Activated naive CD8-positive, alpha-beta T cell treated with anti-CD3 and anti-CD28 coated beads for 36 hours (primary cell): ENCODE results near the gene MOV10L1. TPM values are rescaled to one million over a fixed set of nuclear protein-coding genes. Genes with fewer than 3 reads are reported as not detected.
A peak's percentile ranks its signal among the peaks of the same experiment; 100 is the strongest.
"Not testable (repeated sequence)": the region's sequence is repeated elsewhere in the genome, so short reads cannot be mapped to it uniquely, and the experiment has no call there.

Source experiments
- DNase-seq: peaks from one replicate; pipeline ENCODE4 v3.0.0; 2021
- H3K27ac Mint-ChIP-seq: one replicate; pipeline ENCODE4 v1.8.0; 2022; ENCODE audit warnings: mild to moderate bottlenecking, moderate library complexity, mixed read lengths
- H3K27me3 Mint-ChIP-seq: one replicate; pipeline ENCODE4 v1.8.0; 2022; ENCODE audit warnings: mild to moderate bottlenecking, mixed read lengths
- H3K36me3 Mint-ChIP-seq: one replicate; pipeline ENCODE4 v1.8.0; 2021; ENCODE audit warnings: mild to moderate bottlenecking, mixed read lengths
- H3K4me1 Mint-ChIP-seq: one replicate; pipeline ENCODE4 v1.8.0; 2021; ENCODE audit warnings: mixed read lengths
- H3K4me3 Mint-ChIP-seq: one replicate; pipeline ENCODE4 v1.8.0; 2022; ENCODE audit warnings: mild to moderate bottlenecking, moderate library complexity, mixed read lengths
- H3K9me3 Mint-ChIP-seq: one replicate; pipeline ENCODE4 v1.8.0; 2022; ENCODE audit warnings: mixed read lengths
- total RNA-seq, 2 experiments: library from RNA; stranded (reverse); gene quantifications; one replicate each; pipeline ENCODE4 v1.2.3, GENCODE V29; 2021

The MOV10L1 gene
- total RNA-seq, 2 experiments from 2014 or later = 0.14 to 0.23 TPM

DNA sequence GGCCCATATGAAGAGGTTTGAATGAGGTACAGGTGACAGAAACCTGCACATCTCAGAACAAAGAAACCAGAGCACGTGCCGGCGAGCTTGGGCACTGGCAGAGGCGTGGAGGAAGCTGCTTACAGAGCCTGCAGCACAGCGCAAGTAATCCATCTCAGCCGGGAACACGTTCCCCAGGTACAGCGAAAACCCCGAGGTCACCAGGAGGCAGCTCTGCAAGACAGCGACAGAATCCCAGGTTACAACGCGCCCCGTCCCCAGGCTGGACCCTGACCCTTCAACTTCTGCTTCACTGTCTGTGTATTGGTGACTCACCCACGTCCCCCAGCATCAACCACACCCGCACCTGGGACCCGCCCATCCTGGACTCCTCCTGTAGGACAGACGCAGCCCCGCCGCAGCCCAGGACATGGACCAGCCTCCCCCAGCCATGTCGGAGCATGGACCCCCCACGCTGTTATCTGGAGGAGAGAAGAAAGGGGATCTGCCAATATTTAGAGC lies 6.8 kb upstream of the MOV10L1 start:
- DNase-seq = no peak
- peaks cover 5% of the 10 kb centered on the region for H3K4me1 Mint-ChIP-seq
- H3K9me3 Mint-ChIP-seq = peaks cover 12% of the 10 kb centered on the region
- H3K4me3 Mint-ChIP-seq = no peak overlapping the region
- peaks cover 9% of the 10 kb centered on the region for H3K27me3 Mint-ChIP-seq
- no peak overlapping the region for H3K27ac Mint-ChIP-seq
- peaks cover 13% of the 10 kb centered on the region for H3K36me3 Mint-ChIP-seq

DNA sequence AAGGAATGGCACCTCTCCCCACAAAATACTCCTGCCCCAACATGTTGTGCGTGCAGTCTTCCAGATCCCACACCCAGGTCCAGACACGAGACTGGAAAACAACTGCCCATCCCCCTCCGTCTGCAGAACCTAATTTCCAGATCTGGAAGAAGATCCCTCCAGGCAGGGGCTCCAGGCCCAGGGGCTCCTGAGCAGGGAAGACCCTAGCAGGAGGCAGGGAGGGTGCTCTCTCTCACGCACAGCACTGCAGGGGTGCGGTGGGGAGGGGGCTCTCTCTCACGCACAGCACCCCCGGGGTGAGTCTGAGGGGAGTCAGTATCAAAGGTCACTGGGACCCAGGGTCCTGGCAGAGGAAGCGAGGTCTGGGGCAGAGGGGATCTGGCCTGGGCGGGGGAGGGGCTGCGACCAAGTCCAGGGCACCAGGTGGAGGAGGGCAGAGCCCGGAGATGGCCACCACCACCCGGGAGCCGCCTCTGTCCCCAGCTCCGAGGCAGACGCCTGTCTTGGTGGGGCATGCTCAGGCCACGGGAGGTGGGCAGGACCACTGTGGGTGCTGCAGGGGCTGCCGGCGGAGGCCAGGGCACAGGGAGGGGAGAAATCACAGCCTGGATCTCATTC lies 6.2 kb upstream of the MOV10L1 start:
- H3K4me1 Mint-ChIP-seq = peaks cover 5% of the 10 kb centered on the region
- no peak for DNase-seq
- H3K36me3 Mint-ChIP-seq = peaks cover 13% of the 10 kb centered on the region
- peaks cover 10% of the 10 kb centered on the region for H3K27me3 Mint-ChIP-seq
- H3K4me3 Mint-ChIP-seq = no peak overlapping the region
- H3K27ac Mint-ChIP-seq = no peak overlapping the region
- peaks cover 12% of the 10 kb centered on the region for H3K9me3 Mint-ChIP-seq

DNA sequence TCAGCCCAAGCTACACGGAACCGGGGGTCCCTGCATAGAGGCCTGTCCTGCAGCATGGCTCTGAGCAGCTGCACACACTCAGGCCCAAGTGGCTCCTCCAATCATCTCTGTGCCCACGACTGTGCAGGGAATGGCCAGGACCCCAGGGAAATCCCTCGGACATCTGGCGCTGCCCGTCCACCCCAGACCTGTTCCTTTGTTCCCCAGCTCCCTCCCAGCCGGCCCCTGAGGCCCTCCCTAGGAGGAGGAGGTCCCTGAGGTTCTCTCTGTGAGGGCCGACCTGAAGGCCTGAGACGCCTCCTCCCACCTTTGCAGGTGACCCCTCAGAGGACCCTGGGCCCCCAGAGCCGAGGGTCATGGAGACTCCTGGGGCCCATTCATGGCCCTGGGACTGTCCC lies 5.7 kb upstream of the MOV10L1 start:
- DNase-seq = no peak
- Mint-ChIP-seq H3K27me3 (peaks cover 15% of the 10 kb centered on the region), H3K27ac (no peak overlapping the region), H3K36me3 (peaks cover 13% of the 10 kb centered on the region), H3K9me3 (peaks cover 12% of the 10 kb centered on the region), H3K4me1 (peaks cover 5% of the 10 kb centered on the region), H3K4me3 (no peak overlapping the region)

DNA sequence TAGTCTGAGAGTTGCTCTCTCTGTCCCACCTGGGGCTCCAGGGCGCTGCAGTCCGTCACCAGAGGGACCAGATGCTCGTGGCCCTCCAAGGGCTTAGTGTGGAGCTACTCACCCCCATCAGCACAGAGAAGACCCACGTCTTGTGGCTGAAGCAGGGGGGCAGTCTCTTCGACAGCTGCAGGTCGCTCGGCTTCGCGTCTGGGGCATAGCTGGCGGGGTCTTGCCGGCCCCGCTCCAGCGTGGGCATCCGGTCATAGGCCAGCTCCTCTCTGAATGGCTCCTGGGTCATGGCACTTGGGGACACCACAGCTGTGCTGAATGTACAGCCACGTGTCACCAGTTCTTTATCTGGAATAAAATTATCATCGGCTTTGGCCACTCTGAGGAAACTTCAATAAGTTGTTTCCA lies 5.2 kb upstream of the MOV10L1 start:
- H3K27ac Mint-ChIP-seq = no peak overlapping the region
- peaks cover 17% of the 10 kb centered on the region for H3K36me3 Mint-ChIP-seq
- peaks cover 19% of the 10 kb centered on the region for H3K27me3 Mint-ChIP-seq
- H3K9me3 Mint-ChIP-seq = peaks cover 12% of the 10 kb centered on the region
- no peak overlapping the region for H3K4me3 Mint-ChIP-seq
- no peak for DNase-seq
- H3K4me1 Mint-ChIP-seq = peaks cover 5% of the 10 kb centered on the region

DNA sequence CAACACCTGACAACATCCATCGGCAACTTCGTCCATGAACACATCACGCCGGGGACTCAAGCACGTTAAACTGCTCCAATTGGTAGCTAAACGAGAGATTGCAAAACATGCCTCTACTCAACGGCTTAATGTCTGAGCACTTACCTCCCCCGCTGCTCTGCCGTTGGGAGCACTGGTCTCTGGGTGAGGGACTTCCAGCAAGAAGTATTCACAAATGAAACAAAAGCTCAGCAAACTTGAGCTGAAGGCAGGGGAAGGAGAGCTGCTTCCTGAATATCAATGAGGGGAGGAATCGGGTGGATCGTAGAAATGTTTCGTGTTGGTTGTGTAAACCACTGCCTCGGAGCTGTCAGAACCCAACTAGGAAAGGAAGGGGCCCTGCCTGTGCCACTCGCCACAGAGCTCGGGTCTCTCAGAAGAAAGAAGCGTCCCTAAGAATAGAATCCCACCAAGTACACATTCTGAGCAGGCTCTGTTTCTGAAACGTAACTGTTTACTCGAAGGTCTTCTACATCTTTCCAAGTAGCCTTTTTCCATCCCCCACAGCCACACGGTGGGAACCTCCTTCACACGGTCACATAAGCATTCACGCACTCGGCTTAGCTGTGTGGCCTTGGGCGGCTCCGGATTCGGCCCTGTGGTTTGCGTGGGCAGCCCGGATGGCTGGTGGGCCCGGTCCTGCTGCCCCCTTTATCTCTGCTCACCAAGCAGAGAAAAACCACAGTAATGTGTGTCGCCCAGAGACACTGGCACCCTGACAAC lies 4.4 kb upstream of the MOV10L1 start, which contains the start of gene MLC1:
MLC1 (minus strand) TSS at position 216 of the 762 bp plus-strand sequence. CDS start 524 bp downstream, outside the sequence.
- peak; percentile 45 for DNase-seq
- Mint-ChIP-seq H3K9me3 (peaks cover 14% of the 10 kb centered on the region), H3K4me1 (peaks cover 5% of the 10 kb centered on the region), H3K4me3 (no peak within 1 kb of the TSS), H3K36me3 (peaks cover 17% of the 10 kb centered on the region), H3K27ac (no peak within 1 kb of the TSS), H3K27me3 (peaks cover 21% of the 10 kb centered on the region)

DNA sequence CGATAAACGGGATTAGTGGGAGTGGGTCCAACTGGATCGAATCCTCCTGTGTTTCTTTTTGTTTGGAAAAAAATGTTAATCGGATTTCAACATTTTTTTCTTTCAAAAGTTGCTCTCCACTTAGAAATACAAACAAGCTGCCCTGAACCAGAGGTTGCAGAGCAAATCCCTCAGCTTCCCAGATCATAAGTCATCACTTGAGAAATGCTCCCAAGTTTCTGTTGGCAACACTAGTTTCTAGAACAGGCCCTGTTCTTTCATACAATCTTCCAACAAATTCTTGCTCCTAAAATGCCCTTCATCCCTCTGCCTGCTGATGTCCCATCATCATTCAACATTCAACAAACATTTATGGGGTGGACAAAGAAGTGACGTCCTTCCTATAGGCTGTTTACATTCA lies 3.3 kb upstream of the MOV10L1 start:
- Mint-ChIP-seq H3K4me1 (peaks cover 5% of the 10 kb centered on the region), H3K36me3 (peaks cover 17% of the 10 kb centered on the region), H3K4me3 (no peak overlapping the region)

DNA sequence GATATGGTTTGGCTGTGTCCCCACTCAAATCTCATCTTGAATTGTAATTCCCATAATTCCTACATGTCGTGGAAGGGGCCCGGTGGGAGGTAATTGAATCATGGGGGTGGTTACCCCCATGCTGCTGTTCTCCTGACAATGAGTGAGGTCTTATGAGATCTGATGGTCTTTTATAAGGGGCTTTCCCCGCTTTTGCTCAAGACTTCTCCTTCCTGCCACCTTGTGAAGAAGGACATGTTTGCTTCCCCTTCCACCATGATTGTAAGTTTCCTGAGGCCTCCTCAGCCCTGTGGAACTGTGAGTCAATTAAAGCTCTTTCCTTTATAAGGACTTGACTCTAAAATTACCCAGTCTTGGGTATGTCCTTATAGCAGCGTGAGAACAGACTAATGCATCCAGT lies 2.8 kb upstream of the MOV10L1 start:
- H3K4me1 Mint-ChIP-seq, DNase-seq, H3K27ac Mint-ChIP-seq, H3K4me3 Mint-ChIP-seq: not testable (repeated sequence)
- H3K9me3 Mint-ChIP-seq = peaks cover 15% of the 10 kb centered on the region
- peaks cover 23% of the 10 kb centered on the region for H3K27me3 Mint-ChIP-seq
- H3K36me3 Mint-ChIP-seq = peaks cover 17% of the 10 kb centered on the region

More for the DNA sequence above, 3.3 kb upstream of the MOV10L1 start:
- peaks cover 23% of the 10 kb centered on the region for H3K27me3 Mint-ChIP-seq
- H3K27ac Mint-ChIP-seq = no peak overlapping the region
- DNase-seq = no peak
- peaks cover 15% of the 10 kb centered on the region for H3K9me3 Mint-ChIP-seq

DNA sequence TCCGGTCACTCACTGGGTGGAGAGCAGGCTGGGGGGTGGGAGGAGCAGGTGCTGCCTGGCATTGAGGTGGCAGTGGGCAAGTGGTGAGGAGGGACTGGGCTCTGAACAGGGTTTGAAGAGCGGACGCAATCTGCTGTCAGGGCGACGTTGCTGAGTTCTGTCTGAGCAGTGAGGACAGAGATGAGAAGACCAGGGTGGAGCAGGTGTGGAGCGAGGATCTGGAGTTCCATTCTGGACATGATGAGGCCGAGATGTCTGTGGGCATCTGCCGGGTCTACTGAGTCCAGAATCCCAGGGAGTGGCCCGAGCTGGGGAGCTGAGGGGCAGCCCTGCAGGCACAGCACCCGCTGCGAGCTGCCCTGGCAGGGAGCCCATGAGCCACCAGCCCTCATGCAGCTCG lies 2.2 kb upstream of the MOV10L1 start:
- peaks cover 15% of the 10 kb centered on the region for H3K9me3 Mint-ChIP-seq
- peaks cover 17% of the 10 kb centered on the region for H3K36me3 Mint-ChIP-seq

DNA sequence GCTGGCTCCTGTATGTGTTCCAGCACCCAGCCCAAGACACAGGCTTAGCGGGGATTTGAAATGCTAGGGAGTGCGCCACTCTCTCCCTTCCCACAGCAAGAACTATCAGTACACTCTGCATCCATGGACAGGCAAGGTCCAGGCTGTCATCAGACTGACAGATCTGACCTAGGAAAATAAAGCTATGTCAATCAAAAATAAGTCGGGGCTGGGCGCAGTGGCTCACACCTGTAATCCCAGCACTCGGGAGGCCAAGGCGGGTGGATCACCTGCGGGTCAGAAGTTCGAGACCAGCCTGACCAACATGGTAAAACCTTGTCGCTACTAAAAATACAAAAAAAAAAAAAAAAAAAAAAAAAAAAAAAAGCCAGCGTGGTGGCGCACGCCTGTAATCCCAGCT lies 1.7 kb upstream of the MOV10L1 start:
- no peak for DNase-seq
- no peak overlapping the region for H3K4me3 Mint-ChIP-seq
- H3K36me3 Mint-ChIP-seq = peaks cover 17% of the 10 kb centered on the region
- H3K4me1 Mint-ChIP-seq = peaks cover 5% of the 10 kb centered on the region
- H3K27me3 Mint-ChIP-seq = peaks cover 23% of the 10 kb centered on the region
- no peak overlapping the region for H3K27ac Mint-ChIP-seq
- H3K9me3 Mint-ChIP-seq = peaks cover 15% of the 10 kb centered on the region

More for the DNA sequence above, 2.2 kb upstream of the MOV10L1 start:
- peaks cover 23% of the 10 kb centered on the region for H3K27me3 Mint-ChIP-seq
- H3K4me3 Mint-ChIP-seq = no peak overlapping the region
- H3K27ac Mint-ChIP-seq = no peak overlapping the region
- peaks cover 5% of the 10 kb centered on the region for H3K4me1 Mint-ChIP-seq
- DNase-seq = no peak

DNA sequence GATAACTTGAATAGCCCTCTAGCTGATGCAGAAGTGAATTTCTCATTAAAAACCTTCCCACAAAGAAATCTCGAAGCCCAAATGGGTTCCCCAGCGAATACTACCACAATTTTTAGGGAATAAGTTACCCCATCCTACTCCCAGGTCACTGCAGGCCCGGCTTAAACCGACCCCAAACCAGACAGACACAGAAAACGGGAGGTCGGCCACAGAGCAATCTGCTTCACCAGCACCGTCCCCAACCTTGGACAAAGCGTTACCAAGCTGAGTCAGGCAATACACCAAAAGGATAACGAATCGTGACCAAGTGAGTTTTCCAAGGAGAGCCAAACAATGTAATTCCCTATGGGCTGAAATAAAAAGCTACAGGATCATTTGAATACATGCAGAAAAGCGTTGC lies 575 bp upstream of the MOV10L1 start:
- no peak for DNase-seq
- Mint-ChIP-seq H3K4me3 (no peak overlapping the region), H3K27ac (no peak overlapping the region), H3K9me3 (peaks cover 15% of the 10 kb centered on the region), H3K27me3 (peaks cover 23% of the 10 kb centered on the region), H3K36me3 (peaks cover 17% of the 10 kb centered on the region), H3K4me1 (peaks cover 5% of the 10 kb centered on the region)

DNA sequence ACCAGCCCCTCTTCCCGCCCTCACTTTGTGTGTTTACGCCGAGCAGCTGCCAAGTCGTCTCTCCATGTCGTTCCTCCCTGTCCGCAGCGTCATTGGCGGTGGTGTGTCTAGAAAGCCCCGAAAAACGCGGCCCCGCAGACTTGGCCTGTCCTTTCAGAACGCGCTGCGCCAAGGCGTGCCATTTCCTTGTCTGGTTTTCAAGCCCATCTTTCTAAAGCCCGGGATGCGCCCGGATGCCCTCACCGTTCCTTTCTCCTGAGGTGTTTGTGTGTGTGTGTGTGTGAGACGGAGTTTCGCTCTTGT lies 557 bp downstream of the MOV10L1 start:
- Mint-ChIP-seq H3K9me3 (peaks cover 15% of the 10 kb centered on the region), H3K27ac (no peak overlapping the region), H3K27me3 (peaks cover 23% of the 10 kb centered on the region), H3K36me3 (peaks cover 17% of the 10 kb centered on the region), H3K4me3 (no peak overlapping the region), H3K4me1 (peaks cover 5% of the 10 kb centered on the region)
- no peak for DNase-seq

DNA sequence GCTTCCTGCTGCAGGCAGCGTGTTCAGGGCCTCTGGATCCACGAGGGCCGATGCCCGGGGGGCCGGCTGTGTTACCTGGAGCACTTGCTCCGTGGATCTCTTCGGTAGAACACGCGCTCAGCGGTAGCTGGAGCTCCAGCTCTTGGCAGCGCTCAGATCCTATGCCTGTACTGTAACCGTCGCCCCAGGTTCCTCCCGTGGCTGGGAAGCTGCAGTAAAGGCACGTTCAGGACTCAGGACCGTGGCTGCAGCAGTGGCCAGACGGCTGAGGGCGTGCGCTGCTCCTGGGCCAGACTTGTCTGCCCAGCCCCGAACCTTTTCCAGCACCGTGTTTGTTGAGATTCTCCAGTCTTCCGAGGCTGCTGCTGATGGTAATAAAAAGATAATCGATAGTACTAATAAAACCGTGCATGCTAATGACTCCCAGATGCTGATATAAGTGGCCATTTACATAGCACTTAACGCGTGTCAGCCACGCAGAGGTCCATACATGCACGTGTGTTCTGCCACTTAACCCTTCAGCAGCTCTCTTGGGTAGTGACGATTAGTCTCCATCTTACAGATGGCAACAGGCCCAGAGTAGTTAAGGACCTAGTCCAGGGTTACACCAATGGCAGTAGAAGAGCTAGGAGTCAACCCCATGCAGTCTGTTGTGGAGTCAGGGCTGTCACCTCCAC lies 1.4 kb downstream of the MOV10L1 start:
- no peak overlapping the region for H3K4me3 Mint-ChIP-seq
- peaks cover 23% of the 10 kb centered on the region for H3K27me3 Mint-ChIP-seq
- H3K4me1 Mint-ChIP-seq = peaks cover 5% of the 10 kb centered on the region
- DNase-seq = no peak
- H3K9me3 Mint-ChIP-seq = peaks cover 15% of the 10 kb centered on the region
- peaks cover 17% of the 10 kb centered on the region for H3K36me3 Mint-ChIP-seq
- H3K27ac Mint-ChIP-seq = no peak overlapping the region

DNA sequence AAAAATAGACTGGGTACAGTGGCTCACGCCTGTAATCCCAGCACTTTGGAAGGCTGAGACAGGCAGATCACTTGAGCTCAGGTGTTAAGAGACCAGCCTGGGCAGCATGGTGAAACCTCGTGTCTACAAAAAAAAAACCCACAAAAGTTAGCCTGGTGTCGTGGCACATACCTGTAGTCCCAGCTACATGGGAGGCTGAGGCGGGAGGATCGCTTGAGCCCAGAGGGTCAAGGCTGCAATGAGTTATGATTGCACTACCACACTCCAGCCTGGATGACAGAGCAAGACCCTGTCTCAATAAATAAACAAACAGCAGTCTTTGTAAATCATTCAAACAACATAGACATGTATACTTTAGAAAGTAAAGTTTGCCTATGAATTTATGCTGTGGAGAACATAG lies 2.5 kb downstream of the MOV10L1 start:
- peaks cover 8% of the 10 kb centered on the region for H3K36me3 Mint-ChIP-seq
- H3K4me1 Mint-ChIP-seq = no peaks in the 10 kb centered on the region
- no peak overlapping the region for H3K27ac Mint-ChIP-seq
- no peak overlapping the region for H3K4me3 Mint-ChIP-seq
- DNase-seq = no peak
- peaks cover 29% of the 10 kb centered on the region for H3K27me3 Mint-ChIP-seq
- peaks cover 7% of the 10 kb centered on the region for H3K9me3 Mint-ChIP-seq

DNA sequence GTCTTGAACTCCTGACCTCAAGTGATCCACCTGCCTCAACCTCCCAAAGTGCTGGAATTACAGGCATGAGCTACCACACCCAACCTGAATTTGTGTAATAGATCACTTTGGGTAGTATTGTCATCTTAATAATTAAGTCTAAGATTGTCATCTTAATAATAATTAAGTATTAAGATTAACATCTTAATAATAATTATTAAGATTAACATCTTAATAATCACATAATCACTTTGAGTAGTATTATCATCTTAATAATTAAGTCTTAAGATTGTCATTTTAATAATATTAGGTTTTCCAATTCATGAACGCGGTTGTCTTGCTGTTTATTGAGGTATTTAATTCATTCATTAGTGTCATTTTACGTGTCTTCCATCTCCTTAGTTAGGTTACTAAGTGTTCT lies 8.2 kb downstream of the MOV10L1 start:
- H3K27me3 Mint-ChIP-seq = peaks cover 20% of the 10 kb centered on the region
- peaks cover 5% of the 10 kb centered on the region for H3K4me1 Mint-ChIP-seq
- H3K4me3 Mint-ChIP-seq = no peak overlapping the region
- H3K9me3 Mint-ChIP-seq = no peaks in the 10 kb centered on the region
- H3K27ac Mint-ChIP-seq = no peak overlapping the region
- H3K36me3 Mint-ChIP-seq = no peaks in the 10 kb centered on the region
- DNase-seq = no peak

DNA sequence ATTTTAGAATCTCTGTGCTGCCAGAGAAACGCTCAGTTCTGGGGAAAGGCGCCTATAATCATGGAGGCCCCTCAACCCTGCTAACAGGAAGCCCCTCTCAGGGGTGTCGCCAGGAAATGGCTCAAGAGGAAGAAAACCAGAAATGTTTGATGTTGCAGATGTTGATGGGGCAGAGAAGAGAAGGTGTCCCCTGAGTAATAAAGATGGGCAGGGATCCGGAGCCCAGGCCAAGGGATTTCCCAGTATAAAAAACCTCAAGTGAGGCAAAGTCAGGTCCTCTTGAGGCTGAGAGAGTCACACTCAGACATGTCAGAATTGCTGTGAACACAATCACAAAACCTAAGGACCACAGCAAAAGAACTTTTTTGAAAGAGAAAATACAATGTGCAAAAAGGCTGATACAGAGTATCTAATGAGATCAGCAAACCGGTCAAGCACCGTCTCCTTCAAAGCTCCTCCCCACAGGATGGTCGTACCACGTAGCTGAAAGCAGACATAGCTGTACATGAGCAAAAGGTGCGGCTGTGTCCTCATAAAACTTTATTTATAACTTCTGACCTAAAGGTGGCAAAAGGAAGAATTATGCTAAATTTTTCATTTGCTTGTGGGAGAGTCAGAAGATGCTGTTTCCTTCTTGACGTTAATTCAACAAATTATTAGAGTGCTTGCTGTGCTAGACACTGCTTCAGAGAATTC lies 12.2 kb downstream of the MOV10L1 start:
- peaks cover 12% of the 10 kb centered on the region for H3K4me1 Mint-ChIP-seq
- DNase-seq = no peak
- H3K36me3 Mint-ChIP-seq = no peaks in the 10 kb centered on the region
- no peak overlapping the region for H3K4me3 Mint-ChIP-seq
- peaks cover 13% of the 10 kb centered on the region for H3K27me3 Mint-ChIP-seq
- H3K27ac Mint-ChIP-seq = no peak overlapping the region
- H3K9me3 Mint-ChIP-seq = no peaks in the 10 kb centered on the region
